Measurements from ENCODE around the gene TGFBI.

Gene TGFBI

GRCh38 chr5:136001466-136001981, 27.3 kb upstream of the TGFBI start:
- no peak for DNase-seq (ENCODE audit: low read depth in 1 of 2, low spot score in 1 of 2)

GRCh38 chr5:136004436-136004835, 24.4 kb upstream of the TGFBI start:
- DNase-seq (ENCODE audit: low read depth in 1 of 2, low spot score in 1 of 2), result no peak

GRCh38 chr5:136005476-136005875, 23.3 kb upstream of the TGFBI start:
- no peak for DNase-seq (ENCODE audit: low read depth in 1 of 2, low spot score in 1 of 2)

- DNase-seq (ENCODE audit: low read depth in 1 of 2, low spot score in 1 of 2), result no peak
These were observed 22.6 kb upstream of the TGFBI start for GRCh38 chr5:136006164-136006563.

DNA sequence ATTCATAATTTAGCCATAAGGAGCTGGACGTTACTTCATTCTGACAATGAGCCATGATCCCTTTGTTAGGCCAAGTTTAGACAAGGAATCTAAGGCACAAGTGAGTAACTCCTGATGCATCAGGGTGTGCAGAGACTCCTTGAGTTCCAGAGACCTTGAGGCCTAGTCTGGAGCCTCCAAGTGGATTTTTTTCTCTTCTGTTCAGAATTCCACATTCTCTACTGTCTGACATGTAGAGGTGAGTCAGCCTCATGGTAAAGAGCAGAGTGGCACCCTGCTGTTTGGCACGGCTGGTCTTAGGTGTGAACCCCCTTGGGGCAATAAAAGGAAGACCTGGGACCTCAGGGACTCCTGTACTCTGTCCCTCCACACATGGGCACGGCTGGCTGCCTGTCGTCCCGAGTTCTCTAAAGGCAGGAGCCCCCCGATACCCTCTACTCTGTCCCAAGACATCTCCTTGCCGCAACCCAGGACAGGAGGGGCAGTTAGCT, 22.0 kb upstream of the TGFBI start:
- no peak for DNase-seq (ENCODE audit: low read depth in 1 of 2, low spot score in 1 of 2)

DNA sequence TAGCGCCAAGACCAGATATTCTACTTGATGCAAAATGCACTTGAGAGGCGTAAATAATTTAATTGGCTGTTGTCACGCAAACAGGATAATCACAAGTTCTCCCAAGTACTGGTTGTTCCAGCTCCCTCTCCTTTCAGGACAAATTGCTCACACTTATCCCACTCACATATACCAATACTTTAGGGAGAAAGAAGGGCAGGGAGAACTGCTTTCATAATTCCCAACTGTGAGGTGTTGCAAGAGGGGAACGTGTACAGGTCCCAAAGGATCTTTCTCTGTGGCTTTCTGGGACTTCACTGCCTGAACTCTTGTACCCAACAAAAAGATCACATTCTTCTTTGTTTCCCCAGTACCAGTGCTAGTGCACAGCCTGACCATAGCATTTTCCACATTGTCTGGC, 21.5 kb upstream of the TGFBI start:
- no peak for DNase-seq (ENCODE audit: low read depth in 1 of 2, low spot score in 1 of 2)

DNA sequence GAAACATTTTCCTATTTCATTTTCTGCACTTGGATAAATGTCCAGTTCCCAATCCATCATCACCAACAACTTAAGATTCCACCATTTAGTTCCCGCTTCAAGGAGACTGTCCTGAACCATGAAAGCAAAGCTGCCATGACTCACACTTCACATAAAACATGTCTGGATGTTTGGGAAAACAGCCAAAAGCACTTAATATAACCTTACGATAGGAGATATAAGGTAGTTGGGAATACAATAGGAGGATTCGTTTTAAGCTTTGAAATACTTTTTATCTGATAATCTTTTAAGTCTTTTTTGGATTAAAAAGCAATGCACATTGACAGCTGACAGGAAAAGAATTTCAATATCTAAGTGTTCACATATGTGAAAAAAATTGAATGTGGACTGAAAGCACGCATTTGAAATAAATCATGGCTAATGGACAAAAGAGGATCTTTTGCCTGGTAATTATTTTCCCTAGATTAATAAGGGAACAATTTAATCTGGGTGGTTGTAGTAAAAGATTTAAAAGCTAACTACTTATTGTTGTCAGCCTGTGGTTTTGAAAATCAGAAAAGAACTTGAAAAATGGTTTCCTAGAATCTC, 17.3 kb upstream of the TGFBI start:
- DNase-seq (ENCODE audit: low read depth in 1 of 2, low spot score in 1 of 2), result no peak

DNA sequence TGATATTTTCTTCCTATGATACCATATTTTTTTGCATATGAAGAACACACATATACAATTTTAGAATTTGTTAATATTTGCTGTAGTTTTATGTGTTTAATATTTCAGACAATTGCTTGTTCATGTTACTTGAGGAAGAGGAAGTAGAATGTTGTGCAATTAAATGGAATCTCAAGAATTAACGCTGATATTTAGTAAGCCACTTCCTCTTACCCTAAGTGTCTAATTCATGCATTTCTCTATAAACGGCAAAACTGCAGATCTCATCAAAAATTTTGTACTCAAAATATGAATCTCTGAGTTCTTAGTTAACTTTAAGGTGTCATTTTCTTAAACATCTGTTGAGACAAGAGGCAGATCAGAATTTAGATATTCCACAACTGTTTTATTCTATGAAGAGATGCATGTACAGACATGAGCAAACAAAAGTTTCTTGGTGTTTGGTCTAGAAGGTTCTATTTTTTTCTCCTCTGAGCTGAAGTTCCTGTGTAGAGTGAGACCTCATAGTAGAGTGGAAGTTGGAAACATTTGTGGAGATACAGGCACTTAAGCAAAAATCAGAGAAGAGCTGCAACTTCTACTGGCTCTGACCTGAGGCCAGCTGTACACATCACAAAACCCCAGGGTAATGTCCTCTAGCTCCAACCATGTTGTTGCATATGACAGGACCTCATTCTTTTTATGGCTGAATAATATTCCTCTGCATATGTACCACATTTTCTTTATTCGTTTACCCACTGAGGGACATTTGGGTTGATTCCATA, 16.6 kb upstream of the TGFBI start:
- no peak for DNase-seq (ENCODE audit: low read depth in 1 of 2, low spot score in 1 of 2)

DNA sequence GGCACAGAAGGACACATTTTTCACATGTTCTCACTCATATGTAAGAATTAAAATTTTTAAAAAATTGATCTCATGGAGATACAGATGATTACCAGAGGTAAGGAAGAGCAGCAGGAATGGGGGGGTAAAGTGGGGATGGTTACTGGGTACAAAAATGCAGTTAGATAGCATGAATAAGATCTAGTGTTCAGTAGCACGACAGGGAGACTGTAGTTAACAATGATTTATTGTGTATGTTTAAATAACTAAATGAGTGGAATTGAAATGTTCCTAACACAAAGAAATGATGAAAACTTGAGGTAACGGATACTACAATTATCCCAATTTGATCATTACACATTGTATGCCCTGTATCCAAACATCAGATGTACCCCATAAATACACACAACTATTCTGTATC, 15.2 kb upstream of the TGFBI start:
- no peak for DNase-seq (ENCODE audit: low read depth in 1 of 2, low spot score in 1 of 2)

DNA sequence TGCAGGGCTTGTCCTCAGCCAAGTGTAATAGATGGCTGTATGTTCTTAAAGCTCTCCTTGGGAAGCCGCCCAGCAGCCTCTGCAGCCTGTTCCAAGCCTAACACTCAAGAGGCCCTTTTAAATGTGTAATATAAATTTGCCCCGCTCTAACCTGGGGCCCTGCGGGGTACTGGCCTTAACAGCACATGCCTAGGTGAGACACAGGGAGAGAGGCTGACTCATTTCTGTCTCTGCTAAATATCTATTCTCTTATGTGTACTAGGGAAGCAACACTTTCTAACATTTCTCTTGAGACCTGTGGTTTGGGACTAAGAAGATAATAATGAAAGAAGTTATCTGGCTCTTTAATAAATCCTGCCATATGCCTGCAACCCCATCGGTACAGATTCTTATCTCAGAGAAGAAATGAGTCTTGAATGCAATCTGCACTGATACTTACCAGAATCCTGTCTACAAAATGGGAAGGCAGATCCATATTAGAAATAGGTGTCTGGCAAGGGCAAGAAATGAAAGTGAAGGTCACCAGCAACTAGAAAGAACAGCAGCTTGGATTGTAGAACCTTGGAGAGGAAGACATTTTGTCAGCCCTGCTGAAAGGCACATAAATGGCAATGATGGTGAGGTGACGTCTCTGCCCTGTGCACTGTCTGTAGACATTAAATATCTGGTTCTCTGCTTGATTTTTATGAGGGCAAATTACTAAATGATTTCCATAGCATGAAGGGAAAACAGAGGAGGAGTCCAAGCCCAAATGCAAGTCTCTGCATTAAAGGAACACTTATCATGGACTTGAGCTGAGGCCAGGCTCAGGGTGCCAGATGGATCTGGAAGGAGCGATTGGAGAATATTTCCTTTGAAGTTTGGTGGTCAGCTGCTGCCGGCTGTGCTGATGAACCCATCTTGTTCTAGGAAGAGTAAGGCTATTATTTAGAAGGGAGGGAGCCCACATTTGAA, 14.5 kb upstream of the TGFBI start:
- no peak for DNase-seq (ENCODE audit: low read depth in 1 of 2, low spot score in 1 of 2)

DNA sequence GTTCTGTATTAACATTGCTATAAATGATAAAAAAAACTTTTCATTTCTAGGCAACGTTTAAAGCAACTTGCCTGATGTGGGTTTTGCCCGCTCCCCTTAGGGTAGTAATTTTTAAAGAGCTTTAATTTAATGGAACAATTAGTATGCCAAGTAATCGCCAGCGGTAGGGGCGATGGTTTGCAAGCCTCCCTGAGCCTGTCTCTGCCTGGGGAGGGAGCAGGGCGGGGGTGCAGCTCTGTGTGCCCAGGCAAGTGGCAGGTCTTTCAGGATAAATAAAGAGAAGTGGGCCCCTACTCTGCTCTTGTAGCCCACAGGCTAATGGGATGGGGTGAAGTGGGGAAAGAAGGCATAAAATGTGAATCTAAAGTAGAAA, 13.8 kb upstream of the TGFBI start:
- DNase-seq (ENCODE audit: low read depth in 1 of 2, low spot score in 1 of 2), result no peak

GRCh38 chr5:136015966-136016650, 12.7 kb upstream of the TGFBI start:
- DNase-seq (ENCODE audit: low read depth in 1 of 2, low spot score in 1 of 2), result no peak

DNA sequence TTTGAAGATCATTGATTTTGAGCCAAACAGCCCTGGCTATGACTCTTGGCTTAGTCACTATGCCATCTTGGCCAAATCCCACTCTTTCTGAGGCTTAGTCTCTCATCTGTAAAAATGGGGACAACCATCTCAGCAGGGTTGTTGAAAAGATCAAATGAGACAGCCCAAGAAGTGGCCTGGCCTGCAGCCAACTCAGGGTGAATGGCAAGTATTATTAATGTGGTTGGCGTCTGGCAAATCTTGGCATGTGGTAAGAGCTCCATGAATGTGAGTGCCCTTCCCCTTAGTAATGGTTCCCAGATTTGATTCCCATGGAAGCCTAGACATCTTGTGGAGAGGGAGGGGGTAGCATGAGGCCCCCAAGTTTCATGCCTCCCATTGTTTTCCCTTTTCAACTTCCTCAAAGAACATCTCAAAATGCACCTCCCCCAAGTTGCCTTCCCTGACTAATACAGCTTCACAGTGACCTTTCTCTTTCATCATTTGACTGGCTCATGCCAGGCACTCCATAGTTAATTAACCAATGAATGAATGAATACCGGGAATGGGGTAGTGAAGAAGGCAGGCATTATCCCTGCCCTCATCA, 11.8 kb upstream of the TGFBI start:
- no peak for DNase-seq (ENCODE audit: low read depth in 1 of 2, low spot score in 1 of 2)

DNA sequence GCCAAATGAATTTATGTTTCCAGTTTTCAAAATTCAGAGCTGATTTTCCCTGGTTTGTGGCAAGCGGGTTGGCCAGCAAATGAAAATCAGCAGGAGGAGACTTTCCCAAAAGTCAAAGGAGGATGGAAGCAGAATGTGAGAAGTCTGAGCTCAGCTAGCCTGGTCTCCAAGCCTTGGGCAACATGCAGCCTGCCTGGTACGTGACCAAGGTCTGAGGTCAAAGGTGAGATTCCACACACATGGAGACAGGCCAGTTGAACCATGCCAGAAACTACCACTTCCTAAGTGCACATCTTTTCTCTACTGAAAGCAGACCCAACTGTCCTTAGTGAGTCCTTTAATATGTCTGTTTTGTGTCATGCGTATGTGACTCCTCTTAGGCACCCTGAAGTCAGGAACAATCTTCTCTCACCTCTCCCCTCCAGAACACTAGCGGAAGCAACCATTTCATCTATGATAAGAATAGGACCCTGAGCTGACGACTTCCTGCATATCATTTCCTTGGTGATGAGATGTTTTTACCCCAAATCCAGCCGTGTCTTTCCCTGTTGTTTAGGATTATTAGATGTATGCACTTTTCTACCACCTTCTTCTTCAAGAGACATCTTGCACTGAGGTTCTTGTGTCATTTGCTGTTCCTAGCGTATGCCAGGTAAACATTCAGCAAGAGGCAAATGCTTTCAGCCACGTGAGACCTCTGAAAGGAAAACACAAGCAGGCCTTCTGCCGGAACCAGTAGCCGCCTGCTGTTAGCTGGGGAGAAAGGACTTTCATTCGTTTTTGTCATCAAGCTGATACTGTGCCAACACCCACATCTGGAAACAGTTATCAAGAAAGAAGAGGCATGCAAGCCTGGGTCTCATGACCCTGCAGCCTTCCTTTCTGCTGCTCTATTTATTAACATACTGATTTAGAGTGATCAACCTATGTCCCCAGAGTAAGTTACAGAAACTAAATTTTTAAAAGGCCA, 9.7 kb upstream of the TGFBI start:
- DNase-seq (ENCODE audit: low read depth in 1 of 2, low spot score in 1 of 2), result no peak

DNA sequence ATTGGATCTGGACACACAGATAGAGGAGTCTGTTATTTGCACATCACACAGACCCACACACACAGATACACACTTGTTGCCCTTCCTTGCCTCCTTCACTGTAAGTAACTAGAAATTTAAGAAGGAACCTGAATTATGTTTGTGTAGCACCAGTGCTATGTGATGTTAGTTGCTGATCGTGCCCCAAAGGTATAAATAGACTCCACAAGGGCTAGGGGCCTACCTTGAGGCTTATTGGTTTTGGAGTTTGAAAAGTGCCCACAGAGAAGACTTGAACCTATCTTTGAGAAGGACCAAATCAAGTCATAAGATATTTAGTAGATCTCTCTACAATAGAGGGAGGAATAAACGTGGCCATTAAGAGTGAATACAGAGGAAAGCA, 8.8 kb upstream of the TGFBI start:
- no peak for DNase-seq (ENCODE audit: low read depth in 1 of 2, low spot score in 1 of 2)

GRCh38 chr5:136020383-136021015, 8.3 kb upstream of the TGFBI start:
- no peak for DNase-seq (ENCODE audit: low read depth in 1 of 2, low spot score in 1 of 2)

GRCh38 chr5:136021016-136021405, 7.8 kb upstream of the TGFBI start:
- no peak for DNase-seq (ENCODE audit: low read depth in 1 of 2, low spot score in 1 of 2)

DNA sequence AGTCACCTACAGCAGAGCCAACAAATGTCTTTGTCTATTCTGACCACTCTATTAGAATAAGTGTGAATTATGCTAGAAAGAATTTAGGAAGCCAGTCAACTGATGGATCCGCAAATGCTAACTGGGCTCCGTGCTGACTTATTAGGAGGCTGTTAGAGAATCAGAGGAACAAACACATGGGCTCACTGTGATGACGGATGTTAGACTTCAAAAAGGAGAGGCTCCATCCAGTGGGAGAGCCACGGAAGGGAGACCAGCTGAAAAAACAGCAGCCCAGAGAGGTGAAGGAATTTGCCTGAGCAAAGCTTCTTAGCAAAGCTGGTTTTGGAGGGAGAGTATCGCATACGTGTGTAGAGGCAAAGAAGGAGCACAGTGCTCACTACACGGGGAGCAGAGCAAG, 5.8 kb upstream of the TGFBI start:
- no peak for DNase-seq (ENCODE audit: low read depth in 1 of 2, low spot score in 1 of 2)

DNA sequence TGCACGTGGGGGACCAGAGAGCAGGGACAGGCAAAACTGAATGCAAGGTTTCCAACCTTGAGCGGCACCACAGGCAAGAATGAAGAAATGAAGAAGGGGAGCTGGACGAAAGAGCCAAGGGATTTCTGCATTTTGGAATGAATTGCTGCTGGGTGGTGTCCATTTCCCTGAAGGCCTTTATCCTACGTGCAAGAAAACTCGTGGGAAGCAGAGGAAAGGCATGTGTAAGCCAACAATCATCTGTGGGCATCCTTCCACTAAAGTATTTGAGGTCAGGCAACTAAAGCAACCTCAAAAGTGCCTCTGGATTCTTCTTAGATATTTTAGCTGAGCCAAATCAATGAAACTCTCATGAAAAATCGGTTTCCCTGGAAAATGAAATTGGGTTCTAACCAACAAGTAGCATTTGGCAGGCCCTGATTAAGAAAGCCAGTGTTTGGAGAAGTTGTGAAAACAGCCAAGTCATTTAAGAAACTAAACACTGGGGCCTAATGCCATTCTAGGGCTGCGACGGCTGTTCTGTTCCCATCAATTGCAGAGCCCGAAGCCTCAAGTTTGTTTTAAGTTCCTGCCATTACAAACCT, 4.7 kb upstream of the TGFBI start:
- no peak for DNase-seq (ENCODE audit: low read depth in 1 of 2, low spot score in 1 of 2)
